IPS DF 6.9 (cell line): ENCODE results near the gene GLOD4.
A peak's percentile ranks its signal among the peaks of the same experiment; 100 is the strongest.

Source experiments
- DNase-seq: peaks from one replicate; pipeline ENCODE4 v3.0.0-alpha.2; 2013; ENCODE audit warnings: low read depth, low spot score
- H3K27ac ChIP-seq: one replicate; pipeline ENCODE4 v1.5.1; 2013; ENCODE audit warnings: low read length, control low read depth
- H3K27me3 ChIP-seq: 2 replicates; pipeline ENCODE4 v1.6.1; 2013; ENCODE audit warnings: mild to moderate bottlenecking, low read length; ENCODE audit not compliant: control insufficient read depth, insufficient read depth
- H3K36me3 ChIP-seq: 2 replicates; pipeline ENCODE4 v1.6.1; 2013; ENCODE audit warnings: low read length; ENCODE audit not compliant: control insufficient read depth, insufficient read depth
- H3K4me1 ChIP-seq: 2 replicates; pipeline ENCODE4 v1.6.1; 2013; ENCODE audit warnings: low read length; ENCODE audit not compliant: control insufficient read depth, insufficient read depth
- H3K4me3 ChIP-seq: 2 replicates; pipeline ENCODE4 v1.5.1; 2013; ENCODE audit warnings: mild to moderate bottlenecking, low read length
- H3K9me3 ChIP-seq: 2 replicates; pipeline ENCODE4 v1.6.1; 2013; ENCODE audit warnings: low read length, inconsistent platforms; ENCODE audit not compliant: control insufficient read depth, insufficient read depth
- WGBS: extraction: QIAGEN DNeasy Blood & Tissue Kit; methylation state at CpG from one replicate; pipeline ENCODE4 v1.1.7; 2013; ENCODE audit warnings: mixed read lengths, missing lambda C conversion rate; ENCODE audit not compliant: insufficient read length, insufficient coverage; 5-methylcytosine and 5-hydroxymethylcytosine counted together

GLOD4 gene

GRCh38 chr17:740240-741017 lies 41.7 kb downstream of the GLOD4 start:
- no peak overlapping the region for H3K27ac ChIP-seq
- WGBS, result no CpG with 5 or more reads among the region's 18 CpGs
- H3K27me3 ChIP-seq, result no peaks in the 10 kb centered on the region
- H3K36me3 ChIP-seq, result peaks cover 18% of the 10 kb centered on the region
- no peaks in the 10 kb centered on the region for H3K4me1 ChIP-seq
- H3K9me3 ChIP-seq, result no peaks in the 10 kb centered on the region
- no peak for DNase-seq
- no peak overlapping the region for H3K4me3 ChIP-seq

GRCh38 chr17:737561-738113 lies 44.4 kb downstream of the GLOD4 start:
- H3K27me3 ChIP-seq, result 0 out of 2 replicates have a peak, but pooled peaks cover 1% of the 10 kb centered on the region
- H3K27ac ChIP-seq, result no peak overlapping the region
- no CpG with 5 or more reads among the region's 13 CpGs for WGBS
- no peak for DNase-seq
- no peak overlapping the region for H3K4me3 ChIP-seq
- H3K4me1 ChIP-seq, result peaks cover 2% of the 10 kb centered on the region; the same call in 1 of the 2 replicates
- peaks cover 10% of the 10 kb centered on the region for H3K36me3 ChIP-seq
- no peaks in the 10 kb centered on the region for H3K9me3 ChIP-seq

GRCh38 chr17:733743-734142 lies 48.3 kb downstream of the GLOD4 start:
- Histone ChIP-seq H3K9me3 (no peaks in the 10 kb centered on the region), H3K27me3 (peaks cover 1% of the 10 kb centered on the region; the same call in 1 of the 2 replicates), H3K4me3 (no peak overlapping the region; the same call in 1 of the 2 replicates), H3K36me3 (no peaks in the 10 kb centered on the region), H3K27ac (no peak overlapping the region), H3K4me1 (peaks cover 2% of the 10 kb centered on the region; the same call in 1 of the 2 replicates)
- no CpG with 5 or more reads among the region's 10 CpGs for WGBS
- DNase-seq, result no peak

GRCh38 chr17:732902-733720 lies 49.0 kb downstream of the GLOD4 start:
- H3K9me3 ChIP-seq, result no peaks in the 10 kb centered on the region
- no peak overlapping the region for H3K27ac ChIP-seq
- H3K36me3 ChIP-seq, result no peaks in the 10 kb centered on the region
- peaks cover 1% of the 10 kb centered on the region; the same call in 1 of the 2 replicates for H3K27me3 ChIP-seq
- H3K4me1 ChIP-seq, result peaks cover 2% of the 10 kb centered on the region; the same call in 1 of the 2 replicates
- WGBS, result no CpG with 5 or more reads among the region's 57 CpGs
- peak overlapping the region; percentile 86 for H3K4me3 ChIP-seq
- DNase-seq, result no peak

- Histone ChIP-seq H3K9me3 (no peaks in the 10 kb centered on the region), H3K27me3 (peaks cover 1% of the 10 kb centered on the region; the same call in 1 of the 2 replicates), H3K4me3 (peak within 1 kb of the TSS; percentile 86), H3K27ac (no peak within 1 kb of the TSS), H3K36me3 (no peaks in the 10 kb centered on the region), H3K4me1 (peaks cover 2% of the 10 kb centered on the region; the same call in 1 of the 2 replicates)
- DNase-seq, result no peak
- WGBS, result no CpG with 5 or more reads among the region's 126 CpGs
These were observed 49.8 kb downstream of the GLOD4 start, which contains the start of gene TLCD3A for GRCh38 chr17:732067-732901. TSS of gene TLCD3A (plus strand) at chr17:732596. CDS start at chr17:732648, 52 bp downstream.

- no CpG with 5 or more reads among the region's 26 CpGs for WGBS
- H3K27ac ChIP-seq, result no peak overlapping the region
- DNase-seq, result no peak
- no peaks in the 10 kb centered on the region for H3K36me3 ChIP-seq
- H3K9me3 ChIP-seq, result no peaks in the 10 kb centered on the region
- H3K4me1 ChIP-seq, result peaks cover 3% of the 10 kb centered on the region; the same call in 1 of the 2 replicates
- peaks cover 1% of the 10 kb centered on the region; the same call in 1 of the 2 replicates for H3K27me3 ChIP-seq
- peak overlapping the region; percentile 86; the same call in 1 of the 2 replicates for H3K4me3 ChIP-seq
These were observed 50.4 kb downstream of the GLOD4 start for GRCh38 chr17:731644-732066.

GRCh38 chr17:728911-729310 lies 53.2 kb downstream of the GLOD4 start:
- no CpG with 5 or more reads among the region's 5 CpGs for WGBS
- peaks cover 1% of the 10 kb centered on the region; the same call in 1 of the 2 replicates for H3K27me3 ChIP-seq
- H3K36me3 ChIP-seq, result no peaks in the 10 kb centered on the region
- H3K4me1 ChIP-seq, result peaks cover 6% of the 10 kb centered on the region; the same call in 1 of the 2 replicates
- no peak for DNase-seq
- H3K9me3 ChIP-seq, result no peaks in the 10 kb centered on the region
- no peak overlapping the region for H3K4me3 ChIP-seq
- no peak overlapping the region for H3K27ac ChIP-seq

GRCh38 chr17:726271-726919 lies 55.7 kb downstream of the GLOD4 start:
- WGBS, result no CpG with 5 or more reads among the region's 20 CpGs

GRCh38 chr17:725746-726145 lies 56.3 kb downstream of the GLOD4 start:
- no peak overlapping the region for H3K27ac ChIP-seq
- H3K9me3 ChIP-seq, result no peaks in the 10 kb centered on the region
- peaks cover 4% of the 10 kb centered on the region; the same call in 1 of the 2 replicates for H3K4me1 ChIP-seq

More at GRCh38 chr17:726271-726919, 55.7 kb downstream of the GLOD4 start:
- H3K4me1 ChIP-seq, result peaks cover 4% of the 10 kb centered on the region; the same call in 1 of the 2 replicates
- no peak for DNase-seq
- no peaks in the 10 kb centered on the region for H3K9me3 ChIP-seq
- no peak overlapping the region for H3K4me3 ChIP-seq
- H3K27me3 ChIP-seq, result no peaks in the 10 kb centered on the region; the same call in 1 of the 2 replicates
- H3K36me3 ChIP-seq, result no peaks in the 10 kb centered on the region
- H3K27ac ChIP-seq, result no peak overlapping the region

More at GRCh38 chr17:725746-726145, 56.3 kb downstream of the GLOD4 start:
- Histone ChIP-seq H3K36me3 (no peaks in the 10 kb centered on the region), H3K27me3 (no peaks in the 10 kb centered on the region), H3K4me3 (no peak overlapping the region)
- WGBS, result no CpG with 5 or more reads among the region's 12 CpGs
- no peak for DNase-seq
